Endothelial cell of umbilical vein (primary cell): ENCODE measurements around the gene UBC.

Experiments used
- CTCF ChIP-seq, 2 donors: IDR thresholded peaks; 1 replicate in 1 of 2; 2 replicates in 1 of 2; pipeline ENCODE4 v1.5.1; 2011; ENCODE audit warnings: low read length in 2 of 2, mild to moderate bottlenecking in 2 of 2, moderate library complexity in 2 of 2, control low read depth in 1 of 2, inconsistent platforms in 1 of 2, low read depth in 1 of 2; ENCODE audit not compliant: insufficient read depth in 1 of 2; ENCODE audit errors: extremely low read depth in 1 of 2
- EZH2 ChIP-seq: IDR thresholded peaks from 2 replicates; pipeline ENCODE4 v1.6.1; 2012; ENCODE audit warnings: borderline replicate concordance, low read depth, mild to moderate bottlenecking, moderate library complexity, low read length, inconsistent platforms; ENCODE audit not compliant: severe bottlenecking
- POLR2A ChIP-seq: IDR thresholded peaks from 2 replicates; pipeline ENCODE4 v1.6.1; 2012; ENCODE audit warnings: low read depth, mild to moderate bottlenecking, control low read depth, low read length
- POLR2AphosphoS5 ChIP-seq: IDR thresholded peaks from 2 replicates; pipeline ENCODE4 v1.6.1; 2012; ENCODE audit warnings: low read depth, mild to moderate bottlenecking, control low read depth, low read length, moderate library complexity; ENCODE audit not compliant: insufficient read depth

DNA sequence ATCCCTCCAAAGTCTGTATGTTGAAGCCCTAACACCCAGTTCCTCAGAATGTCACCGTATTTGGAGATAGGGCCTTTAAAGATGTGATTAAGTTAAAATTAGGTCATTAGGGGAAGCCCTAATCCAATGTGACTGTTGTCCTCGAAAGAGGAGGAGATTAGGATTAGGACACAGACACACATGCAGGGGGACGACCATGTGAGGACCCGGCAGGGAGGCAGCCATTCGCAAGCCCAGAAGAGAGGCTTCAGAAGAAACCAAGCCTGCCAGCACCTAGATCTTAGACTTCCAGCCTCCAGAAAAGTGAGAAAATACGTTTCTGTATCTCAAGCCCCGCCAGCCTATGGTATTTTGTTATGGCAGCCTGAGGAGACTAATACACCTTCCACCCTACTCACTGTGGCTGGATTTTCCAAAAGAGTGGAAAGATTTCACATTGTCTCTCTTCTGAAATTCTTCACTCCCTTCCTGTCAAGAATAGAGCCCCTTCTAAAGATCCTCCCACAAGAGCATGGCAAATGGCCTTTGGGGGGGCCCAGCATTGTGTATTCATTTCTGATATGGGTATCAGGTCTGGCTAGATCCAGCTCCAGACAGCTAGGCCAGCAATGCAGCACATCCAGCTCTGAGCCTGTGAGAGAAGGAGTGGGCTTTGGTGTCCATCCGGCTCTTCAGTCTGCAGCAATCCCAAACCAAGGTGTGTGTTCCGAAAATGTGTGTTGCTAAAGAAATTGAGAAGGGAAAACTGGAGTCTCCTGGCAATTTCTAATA is 15.4 kb upstream of the UBC start:
- TF ChIP-seq POLR2A (no peak), CTCF (IDR thresholded peaks at IDR 0.05; ENCODE audit: extremely low read depth in 1 of 2, insufficient read depth in 1 of 2, low read depth in 1 of 2, low read length in 2 of 2) (no peak), POLR2AphosphoS5 (no peak), EZH2 (no peak)
